ENCODE data around the gene NOSIP.
A peak's percentile ranks its signal among the peaks of the same experiment; 100 is the strongest.

The NOSIP gene

DNA sequence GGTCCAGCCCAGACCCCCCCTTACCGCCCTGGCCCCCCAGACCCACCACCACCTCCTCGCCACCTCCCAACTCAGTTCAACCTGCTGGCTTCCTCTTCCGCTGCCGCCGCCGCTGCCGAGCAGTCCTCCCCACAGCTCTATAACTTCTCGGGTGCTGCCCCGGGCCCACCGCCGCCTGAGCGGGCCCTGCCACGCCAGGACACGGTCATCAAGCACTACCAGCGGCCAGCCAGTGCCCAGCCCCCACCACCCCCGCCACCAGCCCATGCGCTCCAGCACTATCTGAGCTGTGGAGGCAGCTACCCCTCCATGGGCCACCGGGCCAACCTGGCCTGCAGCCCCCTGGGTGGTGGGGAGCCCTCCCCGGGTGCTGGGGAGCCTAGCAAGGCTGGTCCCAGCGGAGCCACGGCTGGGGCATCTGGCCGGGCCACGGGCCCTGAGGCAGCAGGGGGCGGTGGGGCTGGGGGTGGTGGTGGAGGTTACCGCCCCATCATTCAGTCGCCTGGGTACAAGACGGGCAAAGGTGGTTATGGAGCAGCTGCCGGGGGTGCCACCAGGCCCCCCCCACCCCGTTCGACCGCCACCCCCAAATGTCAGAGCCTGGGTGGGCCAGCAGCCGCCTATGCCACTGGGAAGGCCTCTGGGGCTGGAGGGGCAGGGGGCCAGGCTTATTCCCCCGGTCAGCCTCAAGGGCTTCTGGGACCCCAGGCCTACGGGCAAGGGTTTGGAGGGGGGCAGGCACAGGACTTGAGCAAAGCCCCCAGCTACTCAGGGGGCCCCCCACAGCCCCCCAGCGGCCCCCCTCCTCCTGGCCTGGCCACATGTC is 14.8 kb upstream of the NOSIP start:
- no peak for DNase-seq

GRCh38 chr19:49594157-49594992 is 14.0 kb upstream of the NOSIP start:
- DNase-seq = no peak

GRCh38 chr19:49593233-49594113 is 13.1 kb upstream of the NOSIP start:
- DNase-seq = peak; percentile 88

GRCh38 chr19:49592486-49593232 is 12.3 kb upstream of the NOSIP start:
- DNase-seq = no peak

GRCh38 chr19:49591731-49592485 is 11.6 kb upstream of the NOSIP start:
- peak; percentile 14 for DNase-seq

GRCh38 chr19:49590971-49591730 is 10.8 kb upstream of the NOSIP start, which contains the start of gene PRR12:
Gene PRR12, plus strand, starts transcription at chr19:49591182. Its CDS starts 473 bp downstream, at chr19:49591655.
- peak; percentile 48 for DNase-seq

GRCh38 chr19:49590071-49590970 is 10.0 kb upstream of the NOSIP start:
- DNase-seq = peak; percentile 91

- no peak for DNase-seq
These were observed 9.1 kb upstream of the NOSIP start for GRCh38 chr19:49589502-49589905.

DNA sequence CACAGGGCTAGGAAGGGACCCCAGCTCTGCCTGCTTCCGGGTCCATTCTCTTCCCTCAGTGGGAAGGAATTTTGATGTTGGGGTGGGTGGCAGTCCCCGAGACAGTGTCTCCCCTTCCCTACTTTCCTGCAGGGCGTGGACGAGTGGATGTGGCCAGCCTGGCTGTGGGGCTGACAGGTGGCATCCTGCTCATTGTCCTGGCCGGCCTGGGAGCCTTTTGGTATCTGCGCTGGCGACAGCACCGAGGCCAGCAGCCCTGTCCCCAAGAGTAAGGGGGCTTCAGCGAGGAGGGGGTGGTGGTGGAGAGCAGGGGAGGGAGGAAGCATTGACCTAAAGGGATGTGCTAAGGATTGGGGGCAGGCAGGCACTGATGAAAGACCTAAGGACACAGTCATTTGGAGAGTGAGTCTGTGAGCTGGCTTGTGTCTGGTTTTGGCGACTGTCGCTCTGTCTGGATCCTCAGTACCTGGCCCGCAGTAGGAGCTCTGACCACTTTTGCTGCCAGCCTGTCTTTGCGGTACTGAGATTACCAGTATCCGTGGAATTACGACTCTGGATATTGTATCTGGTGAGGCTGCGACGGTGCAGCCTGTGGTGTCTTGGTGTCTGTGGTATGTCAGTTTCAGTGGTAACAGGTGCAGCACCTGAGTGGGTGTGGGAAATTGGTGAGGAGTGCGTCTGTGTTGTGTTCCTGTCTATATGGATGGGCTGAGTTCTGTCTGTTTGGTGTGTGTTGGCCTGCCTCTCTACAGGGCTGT is 8.2 kb upstream of the NOSIP start:
- no peak for DNase-seq

GRCh38 chr19:49587227-49587626 is 6.9 kb upstream of the NOSIP start:
- DNase-seq = no peak

GRCh38 chr19:49585023-49585422 is 4.7 kb upstream of the NOSIP start:
- DNase-seq = peak; percentile 54

- no peak for DNase-seq
These were observed 2.9 kb upstream of the NOSIP start for GRCh38 chr19:49583239-49583638.

DNA sequence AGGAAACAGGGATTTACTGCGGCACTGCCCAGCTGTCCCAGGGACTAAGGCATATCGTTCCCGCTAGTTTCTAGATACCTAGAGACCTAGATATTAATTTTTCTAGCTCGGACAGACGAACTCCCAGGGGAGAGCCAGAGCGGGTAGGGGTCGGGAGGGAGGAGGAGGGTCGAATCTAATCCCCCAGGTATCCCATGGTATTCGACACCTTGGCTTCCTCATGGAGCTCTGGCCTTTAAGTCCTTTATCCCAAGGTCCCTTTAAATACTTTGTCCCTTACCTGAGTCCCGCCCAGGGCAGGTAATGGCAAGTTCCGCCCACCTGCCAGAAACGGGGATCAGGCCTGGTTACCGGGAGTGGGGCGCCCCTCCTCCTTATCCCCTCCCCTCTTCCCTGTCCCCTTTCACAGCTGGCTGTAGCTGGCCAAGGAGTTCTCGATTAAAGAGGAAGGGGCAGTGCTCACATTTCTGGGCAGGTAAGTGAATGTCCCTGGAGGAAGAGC is 702 bp upstream of the NOSIP start, which contains the start of gene PRRG2:
Gene PRRG2, plus strand, starts transcription at position 310 of the 502 bp plus-strand sequence. CDS start 1,904 bp downstream, outside the sequence.
- no peak for DNase-seq

GRCh38 chr19:49579947-49580263 is 451 bp downstream of the NOSIP start:
- no peak for DNase-seq

DNA sequence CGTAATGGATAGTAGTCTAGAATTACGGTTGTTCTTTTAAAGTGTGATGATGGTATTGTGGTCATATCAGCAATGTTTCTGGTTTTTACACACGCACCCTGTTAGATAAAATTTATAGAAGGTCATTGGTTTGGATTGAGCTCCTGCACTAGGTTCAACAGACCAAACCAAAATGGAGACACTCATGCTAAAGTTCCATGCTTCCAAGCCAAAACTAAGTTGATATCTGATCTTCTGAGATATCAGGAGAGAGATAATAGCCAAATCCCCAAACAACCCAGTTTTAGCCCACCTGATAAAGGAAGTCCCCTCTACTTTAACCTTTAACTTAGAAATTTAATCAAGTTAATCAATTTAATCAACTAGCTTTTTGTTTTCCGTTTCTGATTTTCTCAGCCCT is 1.2 kb downstream of the NOSIP start:
- DNase-seq = no peak

DNA sequence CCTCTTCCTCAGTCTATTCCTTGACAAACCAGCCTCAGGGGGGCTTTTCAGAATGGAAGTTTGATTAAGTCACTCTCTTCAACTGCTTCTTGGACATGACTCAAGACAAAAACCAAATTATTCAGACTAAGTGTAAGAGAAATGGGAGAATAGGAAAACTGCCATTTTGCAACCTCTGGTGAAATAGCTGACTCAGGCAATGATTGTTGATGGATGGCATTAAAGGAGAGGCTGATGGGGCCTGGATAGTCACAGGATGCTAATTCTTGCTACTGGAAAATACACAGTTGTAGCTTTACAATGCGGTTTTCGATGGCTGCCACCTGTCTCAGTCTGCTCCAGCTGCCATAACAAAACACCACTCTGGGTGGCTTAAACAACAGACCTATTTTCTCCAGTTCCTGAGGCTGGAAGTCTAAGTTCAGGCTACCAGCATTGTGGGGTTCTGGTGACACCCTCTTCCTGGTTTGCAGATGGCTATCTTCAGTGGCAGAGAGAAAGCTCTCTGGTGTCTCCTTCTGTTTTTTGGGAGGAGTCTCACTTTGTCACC is 6.1 kb downstream of the NOSIP start:
- no peak for DNase-seq

DNA sequence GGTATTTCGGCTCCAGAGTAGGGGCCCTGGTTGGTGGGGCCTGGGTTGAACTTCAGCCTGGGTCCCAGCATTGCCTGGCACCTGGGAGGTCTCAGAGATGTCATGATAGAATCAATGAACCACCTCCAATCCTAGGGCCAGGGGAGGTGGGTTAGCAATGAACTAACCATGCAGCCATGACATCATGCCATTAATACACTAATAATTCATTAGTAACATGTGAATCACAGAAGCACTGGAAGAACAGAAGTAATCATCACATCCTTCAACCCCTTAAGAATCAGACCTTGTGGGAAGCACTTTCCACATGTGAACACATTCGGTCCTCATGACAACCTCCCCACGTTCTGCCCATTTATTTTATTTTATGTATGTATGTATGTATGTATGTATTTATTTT is 6.9 kb downstream of the NOSIP start:
- no peak for DNase-seq

- no peak for DNase-seq
These were observed 7.3 kb downstream of the NOSIP start for GRCh38 chr19:49573009-49573408.
